ENCODE results near the gene CALR.
"Not testable (repeated sequence)": the region's sequence is repeated elsewhere in the genome, so short reads cannot be mapped to it uniquely, and the experiment has no call there.

The CALR gene

DNA sequence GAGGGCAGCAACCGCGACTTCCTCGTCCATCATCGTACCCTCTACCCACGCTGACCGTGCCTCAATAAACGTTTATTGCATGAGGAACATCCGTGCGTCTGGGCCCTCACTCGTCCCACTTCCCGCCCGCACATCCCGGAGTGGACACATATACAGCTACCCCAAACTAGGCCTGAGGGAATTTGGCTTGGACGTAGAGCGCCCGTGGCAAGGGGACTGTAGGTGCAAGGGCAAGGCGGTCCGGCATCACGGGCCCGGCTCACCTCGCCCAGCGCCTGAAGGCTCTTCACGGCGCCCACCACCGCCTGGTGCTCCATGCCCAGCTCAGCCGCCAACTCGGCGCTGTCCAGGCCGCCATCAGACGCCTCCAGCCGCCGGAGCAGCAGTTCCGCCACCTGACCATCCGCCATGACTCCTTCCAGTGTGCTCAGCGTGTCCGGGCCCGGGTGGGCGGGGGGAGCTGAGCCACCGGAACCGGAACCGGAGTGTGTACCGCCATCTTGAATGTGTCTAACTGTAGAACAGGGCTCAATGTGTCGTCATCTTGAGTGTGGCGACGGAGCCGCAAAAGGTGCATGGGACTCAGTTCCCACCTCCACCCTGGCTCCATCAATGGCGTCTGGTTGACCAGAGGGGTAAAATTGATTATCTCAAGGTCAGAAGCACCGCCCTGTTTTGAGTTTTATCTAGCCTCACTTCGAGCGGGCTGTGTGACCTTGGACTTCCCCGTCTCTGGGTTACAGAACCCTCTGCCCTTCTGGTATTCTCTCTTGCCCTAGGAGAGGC lies 4.9 kb upstream of the CALR start, which contains the start of gene FARSA:
TSS of gene FARSA (minus strand) at position 425 of the 786 bp plus-strand sequence. CDS start at position 410, 15 bp downstream.
- in situ Hi-C loops (cut with MboI; ENCODE audit: low sequenced_read_pairs), result no loop called here

DNA sequence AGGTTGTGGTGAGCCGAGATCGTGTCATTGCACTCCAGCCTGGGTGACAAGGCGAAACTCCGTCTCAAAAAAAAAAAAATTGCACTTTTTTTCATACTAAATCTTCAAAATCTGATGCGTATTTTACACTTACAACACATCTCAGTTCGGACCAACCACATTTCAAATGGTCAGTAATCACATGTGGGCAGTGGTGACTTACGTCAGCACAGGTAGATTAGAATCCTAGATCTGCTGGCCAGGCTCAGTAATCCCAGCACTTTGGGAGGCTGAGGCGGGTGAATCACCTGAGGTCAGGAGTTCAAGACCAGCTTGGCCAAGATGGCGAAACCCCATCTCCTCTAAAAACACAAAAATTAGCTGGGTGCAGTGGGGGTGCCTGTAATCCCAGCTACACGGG lies 3.3 kb upstream of the CALR start:
- in situ Hi-C loops (cut with MboI; ENCODE audit: low sequenced_read_pairs), result no loop called here

DNA sequence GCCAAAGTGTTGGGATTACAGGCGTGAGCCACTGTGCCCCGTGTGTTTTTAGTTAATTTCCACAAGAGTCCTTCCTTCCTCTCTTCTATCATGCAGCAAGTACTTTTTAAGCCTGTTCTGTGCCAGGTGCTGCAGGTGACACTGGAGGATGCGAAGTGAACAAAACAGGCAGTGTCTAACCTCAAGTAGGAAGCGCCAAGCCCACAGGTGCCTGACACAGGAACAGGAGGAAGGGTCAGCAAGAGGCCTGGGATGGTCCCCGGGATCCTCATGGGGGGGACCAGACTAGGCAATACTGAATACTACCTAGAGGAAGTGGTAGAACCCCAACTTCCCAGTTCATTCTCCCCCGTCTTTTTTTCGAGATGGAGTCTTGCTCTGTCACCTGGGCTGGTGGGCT lies 1.8 kb upstream of the CALR start:
- in situ Hi-C loops (cut with MboI; ENCODE audit: low sequenced_read_pairs), result no loop called here

DNA sequence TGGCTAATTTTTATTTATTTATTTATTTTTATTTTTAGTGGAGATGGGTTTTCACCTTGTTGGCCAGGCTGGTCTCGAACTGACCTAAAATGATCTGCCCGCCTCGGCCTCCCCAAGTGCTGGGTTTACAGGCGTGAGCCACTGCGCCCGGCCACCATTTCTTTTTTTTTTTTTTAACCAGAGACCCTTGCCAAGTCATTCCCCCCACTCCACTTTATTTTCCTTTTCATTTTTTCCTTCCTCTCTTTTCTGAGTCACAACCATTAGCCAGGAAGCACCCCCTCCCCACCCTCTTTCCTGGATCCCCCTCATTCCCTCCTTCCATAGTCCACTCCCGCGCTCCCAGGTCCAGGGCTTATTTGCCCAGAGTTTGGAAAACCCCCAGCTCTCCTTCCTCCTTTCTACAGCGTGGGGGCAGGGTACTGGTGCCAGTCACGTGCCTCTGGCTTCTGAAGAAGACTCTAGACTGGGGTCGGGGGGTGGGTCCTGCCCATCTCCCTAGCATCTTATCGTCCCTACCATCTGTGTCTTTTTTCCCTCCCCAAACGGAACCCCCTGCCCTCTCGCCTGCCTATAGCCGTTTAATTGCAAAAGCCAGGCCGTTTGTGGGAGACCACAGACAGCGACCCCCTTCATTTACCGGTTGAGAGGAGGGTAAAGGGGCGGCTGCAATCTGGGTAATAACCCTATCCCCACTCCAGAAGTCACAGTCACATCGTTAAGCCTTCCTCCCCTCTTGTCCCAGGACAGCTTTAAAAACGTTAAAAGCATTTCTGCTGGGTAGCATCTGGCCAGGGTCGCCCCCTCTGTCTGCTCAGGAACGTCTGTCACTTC lies 1.1 kb upstream of the CALR start:
- in situ Hi-C loops (cut with MboI; ENCODE audit: low sequenced_read_pairs), result no loop called here

DNA sequence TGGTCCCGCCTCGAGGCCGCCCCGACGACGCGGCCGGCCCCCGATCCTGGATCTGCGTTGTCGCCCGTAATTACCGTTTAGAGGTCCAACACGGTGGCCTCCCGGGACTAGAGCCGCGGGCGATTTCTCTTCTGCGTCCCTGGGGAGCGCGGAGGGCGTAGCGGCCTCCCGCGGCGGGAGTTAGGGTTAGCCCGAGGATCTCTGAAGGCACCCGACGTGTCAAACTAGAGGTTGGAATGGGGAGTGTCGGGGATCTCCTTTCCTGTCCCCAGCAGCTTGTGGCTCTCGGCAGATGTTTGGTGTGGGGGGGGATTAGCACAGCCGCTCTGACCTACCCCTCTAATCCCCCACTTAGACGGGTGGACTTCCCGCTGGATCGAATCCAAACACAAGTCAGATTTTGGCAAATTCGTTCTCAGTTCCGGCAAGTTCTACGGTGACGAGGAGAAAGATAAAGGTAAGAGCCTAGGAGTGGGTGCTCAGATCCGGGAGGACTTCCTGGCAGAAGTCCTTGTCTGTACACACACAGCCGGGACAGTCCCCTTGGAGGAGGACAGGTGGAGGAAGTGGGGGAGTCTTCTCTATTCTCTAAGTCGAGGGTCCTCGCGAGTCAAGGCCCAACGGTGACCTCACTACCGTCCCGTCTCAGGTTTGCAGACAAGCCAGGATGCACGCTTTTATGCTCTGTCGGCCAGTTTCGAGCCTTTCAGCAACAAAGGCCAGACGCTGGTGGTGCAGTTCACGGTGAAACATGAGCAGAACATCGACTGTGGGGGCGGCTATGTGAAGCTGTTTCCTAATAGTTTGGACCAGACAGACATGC lies 581 bp downstream of the CALR start:
- in situ Hi-C loops (cut with MboI; ENCODE audit: low sequenced_read_pairs), result no loop called here

DNA sequence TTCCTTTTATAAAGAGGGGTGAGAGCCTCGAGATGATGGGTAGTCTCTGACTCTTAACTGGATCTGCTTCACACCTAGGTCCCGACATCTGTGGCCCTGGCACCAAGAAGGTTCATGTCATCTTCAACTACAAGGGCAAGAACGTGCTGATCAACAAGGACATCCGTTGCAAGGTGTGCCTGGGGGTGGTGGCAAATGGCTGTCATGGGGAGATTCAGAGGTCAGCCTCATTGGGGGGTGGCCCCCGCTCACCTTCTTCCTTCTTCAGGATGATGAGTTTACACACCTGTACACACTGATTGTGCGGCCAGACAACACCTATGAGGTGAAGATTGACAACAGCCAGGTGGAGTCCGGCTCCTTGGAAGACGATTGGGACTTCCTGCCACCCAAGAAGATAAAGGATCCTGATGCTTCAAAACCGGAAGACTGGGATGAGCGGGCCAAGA lies 1.6 kb downstream of the CALR start:
- in situ Hi-C loops (cut with MboI; ENCODE audit: low sequenced_read_pairs), result no loop called here

DNA sequence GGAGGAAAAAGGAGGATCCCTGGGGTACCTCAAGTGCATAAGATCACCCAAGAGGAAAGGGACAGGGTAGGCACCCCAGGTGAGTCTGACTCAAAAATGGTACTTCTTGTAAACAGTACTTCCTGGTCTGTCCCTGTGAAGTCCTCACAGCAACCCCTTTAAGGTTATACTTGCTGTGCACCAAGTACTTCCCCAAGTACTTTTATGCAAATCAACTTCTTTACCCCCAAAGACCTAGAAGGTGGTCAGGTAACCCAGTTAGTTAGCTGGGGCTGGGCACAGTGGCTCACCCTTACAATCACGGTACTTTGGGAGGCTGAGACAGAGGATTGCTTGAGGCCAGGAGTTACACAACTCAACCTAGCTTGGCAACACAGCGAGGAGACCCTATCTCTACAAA lies 2.5 kb downstream of the CALR start:
- in situ Hi-C loops (cut with MboI; ENCODE audit: low sequenced_read_pairs), result no loop called here

DNA sequence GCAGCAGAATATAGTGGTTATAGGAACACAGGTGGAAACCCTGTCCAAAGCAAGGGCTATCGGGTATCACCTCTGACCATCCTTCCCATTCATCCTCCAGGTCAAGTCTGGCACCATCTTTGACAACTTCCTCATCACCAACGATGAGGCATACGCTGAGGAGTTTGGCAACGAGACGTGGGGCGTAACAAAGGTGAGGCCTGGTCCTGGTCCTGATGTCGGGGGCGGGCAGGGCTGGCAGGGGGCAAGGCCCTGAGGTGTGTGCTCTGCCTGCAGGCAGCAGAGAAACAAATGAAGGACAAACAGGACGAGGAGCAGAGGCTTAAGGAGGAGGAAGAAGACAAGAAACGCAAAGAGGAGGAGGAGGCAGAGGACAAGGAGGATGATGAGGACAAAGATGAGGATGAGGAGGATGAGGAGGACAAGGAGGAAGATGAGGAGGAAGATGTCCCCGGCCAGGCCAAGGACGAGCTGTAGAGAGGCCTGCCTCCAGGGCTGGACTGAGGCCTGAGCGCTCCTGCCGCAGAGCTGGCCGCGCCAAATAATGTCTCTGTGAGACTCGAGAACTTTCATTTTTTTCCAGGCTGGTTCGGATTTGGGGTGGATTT lies 5.1 kb downstream of the CALR start:
- in situ Hi-C loops (cut with MboI; ENCODE audit: low sequenced_read_pairs), result no loop called here

DNA sequence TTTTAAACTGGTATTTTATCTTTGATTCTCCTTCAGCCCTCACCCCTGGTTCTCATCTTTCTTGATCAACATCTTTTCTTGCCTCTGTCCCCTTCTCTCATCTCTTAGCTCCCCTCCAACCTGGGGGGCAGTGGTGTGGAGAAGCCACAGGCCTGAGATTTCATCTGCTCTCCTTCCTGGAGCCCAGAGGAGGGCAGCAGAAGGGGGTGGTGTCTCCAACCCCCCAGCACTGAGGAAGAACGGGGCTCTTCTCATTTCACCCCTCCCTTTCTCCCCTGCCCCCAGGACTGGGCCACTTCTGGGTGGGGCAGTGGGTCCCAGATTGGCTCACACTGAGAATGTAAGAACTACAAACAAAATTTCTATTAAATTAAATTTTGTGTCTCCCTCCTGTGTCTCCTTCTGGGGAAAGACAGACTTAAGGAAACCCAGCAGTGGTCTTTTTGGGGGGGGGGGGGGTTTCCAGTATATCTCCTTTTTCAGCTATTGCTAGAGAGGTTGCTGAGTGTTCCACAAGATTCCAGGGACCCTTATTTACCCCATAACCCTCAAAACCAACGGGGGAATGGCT lies 5.8 kb downstream of the CALR start:
- in situ Hi-C loops (cut with MboI; ENCODE audit: low sequenced_read_pairs), result no loop called here

DNA sequence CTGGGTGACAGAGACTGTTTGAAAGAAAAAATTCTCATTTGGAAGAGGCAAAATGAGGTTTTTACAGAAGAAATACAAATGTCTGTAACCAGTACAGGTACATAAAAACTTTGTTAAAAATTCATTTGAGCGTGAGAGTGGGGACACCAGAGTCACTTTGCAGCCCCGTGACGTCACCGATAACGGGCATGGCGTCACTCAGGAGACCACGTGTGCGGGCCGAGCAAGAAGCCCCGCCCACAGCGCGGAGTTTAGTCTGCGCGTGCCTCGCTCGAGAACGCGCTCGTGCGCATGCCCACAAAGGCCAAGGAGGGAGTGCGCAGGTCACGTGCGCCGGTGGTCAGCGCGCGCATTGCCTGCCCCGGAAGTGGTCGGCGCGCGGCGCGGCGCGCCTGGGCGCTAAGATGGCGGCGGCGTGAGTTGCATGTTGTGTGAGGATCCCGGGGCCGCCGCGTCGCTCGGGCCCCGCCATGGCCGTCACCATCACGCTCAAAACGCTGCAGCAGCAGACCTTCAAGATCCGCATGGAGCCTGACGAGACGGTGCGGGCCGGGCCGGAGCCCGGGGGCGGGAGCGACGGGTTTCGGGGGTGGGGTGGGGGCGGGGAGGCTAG lies 7.2 kb downstream of the CALR start, which contains the start of gene RAD23A:
TSS of gene RAD23A (plus strand) at position 384 of the 613 bp plus-strand sequence. CDS start at position 471, 87 bp downstream.
- in situ Hi-C loops (cut with MboI; ENCODE audit: low sequenced_read_pairs), result no loop called here

DNA sequence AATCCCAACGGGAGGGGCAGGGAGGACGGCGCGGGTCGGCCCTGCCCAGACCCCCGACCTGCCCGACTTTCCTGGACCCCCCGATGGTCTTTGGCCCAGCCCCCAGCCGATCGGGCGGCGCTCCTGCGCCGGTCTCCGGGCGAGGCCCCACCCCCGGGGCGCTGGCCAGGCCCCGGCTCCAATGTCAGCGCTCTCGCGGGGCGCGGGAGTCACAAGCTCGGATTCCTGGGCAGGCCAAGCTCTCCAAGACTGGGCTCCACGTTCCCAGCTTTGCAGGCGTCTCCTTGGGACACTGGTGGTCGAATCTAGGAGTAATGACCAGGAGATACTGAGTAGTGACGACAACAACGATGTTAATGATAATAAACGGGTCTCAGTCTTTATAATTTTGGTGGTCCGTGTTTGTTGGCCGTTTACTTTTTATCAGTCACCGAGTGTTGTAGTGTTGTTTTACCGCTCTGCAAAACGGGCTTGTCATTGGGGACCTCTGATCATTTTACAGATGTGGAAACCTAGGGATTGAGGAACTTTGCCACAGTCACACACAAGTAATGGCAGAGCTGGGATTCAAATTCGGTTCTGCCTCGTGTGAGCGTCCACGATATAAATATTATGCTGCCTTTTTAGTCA lies 7.8 kb downstream of the CALR start:
- in situ Hi-C loops (cut with MboI; ENCODE audit: low sequenced_read_pairs), result no loop called here

DNA sequence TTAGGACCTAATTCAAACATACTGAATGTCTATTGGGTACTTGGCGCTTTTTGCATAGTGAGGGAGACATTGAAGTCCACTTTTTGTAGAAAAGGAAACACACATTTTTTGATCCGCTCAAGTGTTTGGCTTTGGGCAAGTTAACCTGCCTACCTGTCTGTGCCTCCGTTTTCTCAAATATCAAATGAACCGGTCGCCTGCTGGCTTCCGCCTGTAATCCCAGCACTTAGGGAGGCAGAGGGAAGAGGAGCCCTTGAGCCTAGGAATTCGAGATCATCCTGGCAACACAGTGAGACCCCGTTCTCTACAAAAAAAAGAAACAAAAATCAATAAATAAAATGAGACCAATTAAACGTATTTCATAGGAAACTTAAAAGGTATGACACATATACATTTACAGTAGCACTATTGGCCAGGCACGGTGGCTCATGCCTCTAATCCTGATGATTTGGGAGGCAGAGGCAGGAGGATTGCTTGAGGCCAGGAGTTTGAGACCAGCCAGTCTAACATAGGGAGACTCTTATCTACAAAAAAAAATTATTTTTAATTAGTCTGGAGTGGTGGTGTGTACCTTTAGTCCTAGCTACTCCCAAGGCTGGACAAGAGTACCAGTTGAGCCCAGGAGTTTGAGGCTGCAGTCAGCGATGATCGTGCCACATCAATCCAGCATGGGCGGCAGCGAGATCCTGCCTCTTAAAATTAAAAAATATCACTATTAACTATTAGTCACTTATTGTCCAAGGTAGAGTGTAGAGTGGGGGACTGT lies 8.5 kb downstream of the CALR start:
- in situ Hi-C loops (cut with MboI; ENCODE audit: low sequenced_read_pairs), result no loop called here

DNA sequence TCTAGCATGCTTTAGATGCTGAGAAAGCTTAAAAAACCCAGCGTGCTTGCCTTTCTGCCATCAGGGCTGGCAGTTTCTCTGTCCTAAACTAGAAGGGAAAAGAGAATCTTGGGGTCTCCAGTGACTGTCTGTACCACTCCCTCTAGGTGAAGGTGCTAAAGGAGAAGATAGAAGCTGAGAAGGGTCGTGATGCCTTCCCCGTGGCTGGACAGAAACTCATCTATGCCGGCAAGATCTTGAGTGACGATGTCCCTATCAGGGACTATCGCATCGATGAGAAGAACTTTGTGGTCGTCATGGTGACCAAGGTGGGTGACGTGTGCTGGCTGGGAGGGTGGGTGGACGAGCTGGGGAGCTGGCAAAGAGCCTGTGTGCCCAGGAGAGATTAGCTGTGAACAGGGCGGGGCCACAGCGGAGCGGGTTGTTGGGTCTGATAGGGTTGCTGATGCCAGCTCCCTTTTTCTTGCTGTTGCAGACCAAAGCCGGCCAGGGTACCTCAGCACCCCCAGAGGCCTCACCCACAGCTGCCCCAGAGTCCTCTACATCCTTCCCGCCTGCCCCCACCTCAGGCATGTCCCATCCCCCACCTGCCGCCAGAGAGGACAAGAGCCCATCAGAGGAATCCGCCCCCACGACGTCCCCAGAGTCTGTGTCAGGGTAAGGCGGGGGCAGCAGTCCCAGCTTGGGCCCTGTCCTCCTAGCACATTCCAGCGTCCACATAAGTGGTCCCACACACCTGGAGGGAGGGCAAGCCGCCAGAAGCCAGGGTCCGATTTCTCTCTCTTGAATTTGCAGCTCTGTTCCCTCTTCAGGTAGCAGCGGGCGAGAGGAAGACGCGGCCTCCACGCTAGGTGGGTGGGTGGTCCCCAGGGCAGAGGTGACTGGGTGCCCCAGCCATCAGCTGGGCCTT lies 9.5 kb downstream of the CALR start:
- in situ Hi-C loops (cut with MboI; ENCODE audit: low sequenced_read_pairs), result no loop called here

DNA sequence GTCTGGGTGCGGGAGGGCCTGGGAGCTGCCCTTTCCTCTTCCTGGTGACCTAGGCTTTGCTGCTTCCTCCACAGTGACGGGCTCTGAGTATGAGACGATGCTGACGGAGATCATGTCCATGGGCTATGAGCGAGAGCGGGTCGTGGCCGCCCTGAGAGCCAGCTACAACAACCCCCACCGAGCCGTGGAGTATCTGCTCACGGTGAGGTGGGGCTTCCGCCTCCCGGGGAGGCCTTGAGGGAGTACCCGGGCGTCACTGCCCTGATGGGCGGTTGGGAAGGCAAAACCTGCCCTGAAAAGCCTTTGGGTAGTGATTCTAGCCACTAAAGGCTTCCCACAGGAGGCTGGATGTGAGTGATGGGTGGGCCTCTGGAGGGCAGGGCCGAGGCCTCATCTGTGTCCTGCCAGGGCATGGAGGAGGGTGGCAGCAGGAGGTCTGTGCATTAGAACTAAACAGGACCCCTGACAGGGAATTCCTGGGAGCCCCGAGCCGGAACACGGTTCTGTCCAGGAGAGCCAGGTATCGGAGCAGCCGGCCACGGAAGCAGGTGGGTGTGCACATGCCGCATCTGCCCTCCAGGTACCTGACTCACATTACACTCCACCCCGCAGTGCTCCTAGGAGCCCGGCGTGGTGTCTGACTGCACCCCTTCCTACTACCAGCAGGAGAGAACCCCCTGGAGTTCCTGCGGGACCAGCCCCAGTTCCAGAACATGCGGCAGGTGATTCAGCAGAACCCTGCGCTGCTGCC lies 10.4 kb downstream of the CALR start:
- in situ Hi-C loops (cut with MboI; ENCODE audit: low sequenced_read_pairs), result no loop called here

DNA sequence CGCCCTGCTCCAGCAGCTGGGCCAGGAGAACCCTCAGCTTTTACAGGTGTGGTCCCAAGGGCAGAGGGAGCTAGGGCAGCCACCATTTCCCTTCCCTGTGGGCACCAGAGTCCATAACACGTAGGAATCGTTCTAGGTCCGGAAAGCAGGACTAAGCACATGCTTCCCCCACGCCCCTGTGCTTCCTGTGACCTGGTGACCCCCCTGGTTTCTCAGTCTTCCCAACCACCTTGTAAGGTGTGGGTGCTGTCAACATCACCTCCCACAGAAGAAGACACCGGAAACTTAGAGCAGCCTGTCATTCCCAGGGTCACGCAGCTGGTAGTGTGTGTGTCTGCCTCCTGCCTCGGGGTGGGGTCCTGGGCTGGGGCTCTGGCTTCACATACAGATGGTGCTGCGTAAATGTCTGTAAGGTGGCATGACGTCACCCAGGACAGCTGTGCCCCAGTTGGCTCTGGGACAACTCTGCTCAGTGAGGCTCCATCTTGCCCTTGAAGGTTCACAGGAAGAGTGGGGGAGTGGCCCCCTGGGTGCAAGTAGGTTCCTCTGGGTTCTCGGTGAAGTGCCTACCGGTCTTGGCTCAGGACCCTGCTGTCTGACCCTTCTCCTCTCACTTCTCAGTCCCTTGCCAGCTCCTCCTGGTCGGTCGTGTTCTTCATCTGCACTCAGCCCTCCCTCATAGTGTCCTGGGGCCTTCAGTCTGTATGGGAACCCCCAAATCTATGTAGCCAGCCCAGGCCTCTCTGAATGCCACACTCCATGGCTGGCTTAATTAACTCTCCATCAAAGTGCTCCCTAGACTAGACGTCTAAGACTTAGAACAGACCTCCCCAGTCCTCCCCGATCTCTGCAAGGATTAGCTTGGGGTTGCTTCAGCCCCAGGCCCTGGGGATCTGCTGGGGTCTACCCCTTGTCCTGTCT lies 11.2 kb downstream of the CALR start:
- in situ Hi-C loops (cut with MboI; ENCODE audit: low sequenced_read_pairs), result no loop called here

DNA sequence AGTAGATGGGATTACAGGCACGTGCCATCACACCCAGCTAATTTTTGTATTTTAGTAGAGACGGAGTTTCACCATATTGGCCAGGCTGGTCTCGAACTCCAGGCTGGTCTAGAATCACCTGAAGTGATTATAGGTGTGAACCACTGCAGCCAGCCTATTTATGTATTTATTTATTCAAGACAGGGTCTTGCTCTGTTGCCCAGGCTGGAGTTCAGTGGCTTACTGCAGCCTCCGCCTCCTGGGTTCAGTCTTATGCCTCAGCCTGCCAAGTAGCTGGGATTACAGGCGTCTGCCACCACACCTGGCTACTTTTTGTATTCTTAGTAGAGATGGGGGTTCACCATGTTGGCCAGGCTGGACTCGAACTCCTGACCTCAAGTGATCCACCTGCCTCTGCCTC lies 13.6 kb downstream of the CALR start:
- in situ Hi-C loops (cut with MboI; ENCODE audit: low sequenced_read_pairs), result not testable (repeated sequence)
